ENCODE results near the gene FBXL5.

The FBXL5 gene

GRCh38 chr4:15676899-15677298 lies 21.7 kb upstream of the FBXL5 start:
- no peak for DNase-seq

GRCh38 chr4:15676039-15676438 lies 20.9 kb upstream of the FBXL5 start:
- no peak for DNase-seq

GRCh38 chr4:15675356-15675755 lies 20.2 kb upstream of the FBXL5 start:
- DNase-seq: no peak

GRCh38 chr4:15674926-15675325 lies 19.8 kb upstream of the FBXL5 start:
- no peak for DNase-seq

- no peak for DNase-seq
Observed at GRCh38 chr4:15674046-15674445, 18.9 kb upstream of the FBXL5 start.

- DNase-seq: no peak
Observed at GRCh38 chr4:15673337-15673736, 18.2 kb upstream of the FBXL5 start.

GRCh38 chr4:15672101-15672500 lies 16.9 kb upstream of the FBXL5 start:
- DNase-seq: no peak

- no peak for DNase-seq
Observed at GRCh38 chr4:15670576-15670975, 15.4 kb upstream of the FBXL5 start.

- DNase-seq: no peak
Observed at GRCh38 chr4:15668566-15669435, 13.6 kb upstream of the FBXL5 start.

GRCh38 chr4:15667006-15667405 lies 11.8 kb upstream of the FBXL5 start:
- no peak for DNase-seq

- no peak for DNase-seq
Observed at GRCh38 chr4:15665753-15666365, 10.7 kb upstream of the FBXL5 start.

- DNase-seq: no peak
Observed at GRCh38 chr4:15659768-15660570, 4.8 kb upstream of the FBXL5 start.

GRCh38 chr4:15658781-15659180 lies 3.6 kb upstream of the FBXL5 start:
- no peak for DNase-seq

- no peak for DNase-seq
Observed at GRCh38 chr4:15658136-15658770, 3.1 kb upstream of the FBXL5 start.

- DNase-seq: no peak
Observed at GRCh38 chr4:15657366-15657765, 2.2 kb upstream of the FBXL5 start.

- DNase-seq: no peak
Observed at GRCh38 chr4:15656038-15656470, 897 bp upstream of the FBXL5 start.

GRCh38 chr4:15654593-15655222 lies 449 bp downstream of the FBXL5 start:
- DNase-seq: peak; percentile 80

GRCh38 chr4:15653864-15654592 lies 1.1 kb downstream of the FBXL5 start:
- DNase-seq: no peak

GRCh38 chr4:15653420-15653819 lies 1.7 kb downstream of the FBXL5 start:
- no peak for DNase-seq

GRCh38 chr4:15652841-15653240 lies 2.3 kb downstream of the FBXL5 start:
- no peak for DNase-seq

GRCh38 chr4:15652191-15652590 lies 3.0 kb downstream of the FBXL5 start:
- no peak for DNase-seq

- no peak for DNase-seq
Observed at GRCh38 chr4:15651676-15652075, 3.5 kb downstream of the FBXL5 start.
